ENCODE results near the gene TMCO4.

GRCh38 chr1:19802269-19802668, 2.6 kb upstream of the TMCO4 start:
- TF ChIP-seq CTCF (conservative IDR thresholded peaks at IDR 0.05; ENCODE audit: low read depth, low read length) (no peak), EZH2 (IDR thresholded peaks at IDR 0.05; ENCODE audit: low read length, unreplicated experiment) (no peak), EZH2phosphoT487 (IDR thresholded peaks at IDR 0.05; ENCODE audit: borderline replicate concordance, low read length) (no peak)
